T-cell (primary cell): ENCODE data around the gene CTNNBL1. TPM values are rescaled to one million over a fixed set of nuclear protein-coding genes. Genes with fewer than 3 reads are reported as not detected.
"Not testable (repeated sequence)": the region's sequence is repeated elsewhere in the genome, so short reads cannot be mapped to it uniquely, and the experiment has no call there.

Experiments used
- ATAC-seq, 4 experiments: fragments of 200-7000 bp in 3 of 4; fragments of 150-1000 bp in 1 of 4; cut with Tn5 transposase; replicated peaks in 1 of 4; 1 replicate in 3 of 4; 2 replicates in 1 of 4; pipeline ENCODE4 v1.10.0; 2021; ENCODE audit warnings: moderate library complexity in 3 of 4, mild to moderate bottlenecking in 2 of 4, moderate number of reproducible peaks in 1 of 4
- CTCF ChIA-PET, 2 donors: fragments of 300-600 bp; sonication (Branson Sonifier 250); formaldehyde crosslinking; loops; one replicate each; lab custom pipeline; 2022; ENCODE audit warnings: antibody characterized with exemption in 2 of 2; lab: Charles Lee
- POLR2A ChIA-PET, 2 donors: fragments of 300-600 bp; sonication (Branson Sonifier 250); formaldehyde crosslinking; loops; one replicate each; lab custom pipeline; 2022; ENCODE audit warnings: antibody characterized with exemption in 2 of 2; lab: Charles Lee
- DNase-seq, 35 experiments: peaks; one replicate each; pipeline versions ENCODE4 v3.0.0 to v3.0.0-alpha.2; 2013 to 2023
- H3K27ac ChIP-seq: one replicate; pipeline ENCODE4 v1.5.1; 2013; ENCODE audit warnings: low read length
- H3K27me3 ChIP-seq, 2 experiments: replicated peaks in 1 of 2; 1 replicate in 1 of 2; 2 replicates in 1 of 2; pipeline versions ENCODE4 v1.6.1 to v1.7.0; 2013; ENCODE audit warnings: low read length in 1 of 2, mixed read lengths in 1 of 2; ENCODE audit not compliant: control insufficient read depth in 2 of 2, insufficient read depth in 2 of 2; ENCODE audit errors: extremely low read depth in 1 of 2
- H3K36me3 ChIP-seq, 2 donors: 1 replicate in 1 of 2; 2 replicates in 1 of 2; pipeline versions ENCODE4 v1.6.1 to v1.7.0; 2013; ENCODE audit warnings: low read length in 1 of 2; ENCODE audit not compliant: control insufficient read depth in 2 of 2, insufficient read depth in 1 of 2; ENCODE audit errors: extremely low read depth in 1 of 2
- H3K4me1 ChIP-seq, 2 experiments: 1 replicate in 1 of 2; 2 replicates in 1 of 2; pipeline versions ENCODE4 v1.6.1 to v1.7.0; 2013; ENCODE audit warnings: low read length in 2 of 2, mixed read lengths in 1 of 2; ENCODE audit not compliant: insufficient read depth in 2 of 2, control insufficient read depth in 1 of 2; ENCODE audit errors: extremely low read depth in 1 of 2
- H3K4me3 ChIP-seq, 2 donors: 1 replicate in 1 of 2; 2 replicates in 1 of 2; pipeline versions ENCODE4 v1.5.1 to v1.7.0; 2013; ENCODE audit warnings: mild to moderate bottlenecking in 2 of 2, low read length in 1 of 2, moderate library complexity in 1 of 2; ENCODE audit not compliant: control insufficient read depth in 1 of 2; ENCODE audit errors: extremely low read depth in 1 of 2
- H3K9me3 ChIP-seq: 2 replicates; pipeline ENCODE4 v1.7.0; 2013
- H3K27ac Mint-ChIP-seq, 2 donors: one replicate each; pipeline ENCODE4 v1.8.0; 2020 to 2021; ENCODE audit warnings: mild to moderate bottlenecking in 2 of 2, mixed read lengths in 2 of 2
- H3K27me3 Mint-ChIP-seq, 2 donors: one replicate each; pipeline ENCODE4 v1.8.0; 2021 to 2022; ENCODE audit warnings: mixed read lengths in 2 of 2
- H3K36me3 Mint-ChIP-seq: one replicate; pipeline ENCODE4 v1.8.0; 2021; ENCODE audit warnings: mixed read lengths
- H3K4me1 Mint-ChIP-seq, 3 donors: one replicate each; pipeline ENCODE4 v1.8.0; 2020 to 2022; ENCODE audit warnings: mixed read lengths in 3 of 3, mild to moderate bottlenecking in 1 of 3
- H3K4me3 Mint-ChIP-seq, 3 donors: one replicate each; pipeline ENCODE4 v1.8.0; 2020 to 2022; ENCODE audit warnings: mild to moderate bottlenecking in 3 of 3, mixed read lengths in 3 of 3, moderate library complexity in 3 of 3
- H3K9me3 Mint-ChIP-seq, 3 donors: one replicate each; pipeline ENCODE4 v1.8.0; 2020 to 2022; ENCODE audit warnings: mixed read lengths in 3 of 3
- WGBS: methylation state at CpG from one replicate; pipeline ENCODE4 v1.1.5; 2013; ENCODE audit warnings: missing lambda C conversion rate; ENCODE audit not compliant: insufficient coverage; 5-methylcytosine and 5-hydroxymethylcytosine counted together
- total RNA-seq, 35 experiments: library from RNA in 6 of 35; stranded (reverse) in 6 of 35; fragments of 120-200 nt in 1 of 35; gene quantifications; one replicate each; pipeline versions ENCODE4 v1.2.1 to v1.2.4 and lab custom pipeline; 2013 to 2026

CTNNBL1 gene
- total RNA-seq, 5 donors from 2014 or later (not counting 1 experiment from before 2014, with no cell fraction given): 44.6 to 52.4 (median 49.4) TPM

DNA sequence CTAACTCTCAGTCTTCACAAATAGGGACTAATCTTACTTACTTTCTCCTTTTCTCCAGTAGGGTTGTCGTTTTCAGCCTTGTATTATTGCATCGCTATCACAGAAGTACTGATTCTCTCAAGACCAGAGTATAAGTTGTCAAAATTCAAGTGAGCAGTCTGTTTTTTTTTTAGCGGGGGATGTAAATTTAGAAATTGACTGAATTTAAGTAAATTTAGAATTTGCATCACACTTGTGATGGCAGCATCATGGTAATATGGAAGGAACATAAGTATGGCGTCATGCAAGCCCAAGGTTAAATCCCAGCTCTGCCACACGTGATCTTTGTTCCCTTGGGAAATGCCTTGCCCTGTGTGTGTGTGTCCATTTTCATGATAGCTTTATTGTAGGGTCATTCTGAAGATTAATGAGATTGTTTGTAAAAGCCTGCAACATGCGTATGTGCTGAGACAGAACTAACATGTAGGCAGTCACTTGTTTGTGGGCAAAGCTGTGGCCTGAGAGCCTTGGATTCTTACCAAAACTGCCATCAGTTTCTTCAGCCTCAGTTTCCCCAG is 156.3 kb downstream of the CTNNBL1 start:
- Mint-ChIP-seq H3K27ac (no peak overlapping the region), H3K27me3 (no peaks in the 10 kb centered on the region), H3K36me3 (peaks cover 76% of the 10 kb centered on the region), H3K9me3 (no peaks in the 10 kb centered on the region), H3K4me1 (no peaks in the 10 kb centered on the region), H3K4me3 (no peak overlapping the region)
- no peaks in the 10 kb centered on the region for H3K4me1 ChIP-seq
- ChIA-PET POLR2A (no interaction called here), CTCF (no interaction called here)
- H3K27me3 ChIP-seq: no peaks in the 10 kb centered on the region
- DNase-seq (no peak), ATAC-seq (no peak)
- H3K27ac ChIP-seq: no peak overlapping the region
- H3K4me3 ChIP-seq: no peak overlapping the region
- H3K9me3 ChIP-seq: no peaks in the 10 kb centered on the region
- WGBS: 98% methylated on average over 6 of the region's 6 CpGs
- H3K36me3 ChIP-seq: peaks cover 3 to 46% of the 10 kb centered on the region in 2 donors

DNA sequence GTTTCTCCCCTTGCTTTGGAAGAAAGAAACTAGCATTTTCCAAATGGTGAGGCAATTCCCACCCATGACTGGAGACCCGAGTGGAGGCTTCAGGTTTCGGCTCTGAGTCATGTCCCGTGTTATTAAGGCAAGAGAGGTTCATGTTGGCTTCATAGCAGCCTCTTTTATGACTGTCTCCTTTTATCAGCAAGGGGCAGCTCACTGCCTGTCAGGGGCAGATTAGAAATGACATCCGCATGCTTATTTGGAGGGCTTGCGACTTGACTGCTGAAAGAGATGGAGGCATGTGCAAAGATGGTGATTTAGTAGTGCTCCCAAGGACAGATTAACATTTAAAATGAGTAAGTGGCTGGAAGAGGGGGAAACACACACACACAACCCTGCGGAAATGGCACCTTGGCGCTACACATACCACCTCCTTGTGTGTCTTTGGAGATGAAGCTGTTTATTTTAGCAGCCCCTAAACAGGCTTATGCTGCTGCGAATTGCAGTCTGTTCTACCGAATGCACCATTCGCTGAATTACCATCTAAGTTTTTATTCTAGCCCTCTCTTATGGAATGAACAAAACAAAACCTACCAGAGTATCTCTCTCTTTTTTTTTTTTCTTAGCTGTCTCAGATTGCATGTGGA is 157.0 kb downstream of the CTNNBL1 start:
- Mint-ChIP-seq H3K27ac (no peak overlapping the region), H3K4me3 (no peak overlapping the region), H3K27me3 (no peaks in the 10 kb centered on the region), H3K36me3 (peaks cover 79% of the 10 kb centered on the region), H3K4me1 (no peaks in the 10 kb centered on the region), H3K9me3 (no peaks in the 10 kb centered on the region)
- Histone ChIP-seq H3K4me3 (no peak overlapping the region), H3K4me1 (no peaks in the 10 kb centered on the region), H3K9me3 (no peaks in the 10 kb centered on the region), H3K36me3 (peaks cover 2 to 46% of the 10 kb centered on the region in 2 donors), H3K27ac (no peak overlapping the region), H3K27me3 (no peaks in the 10 kb centered on the region)
- ChIA-PET POLR2A (no interaction called here), CTCF (no interaction called here)
- ATAC-seq (no peak), DNase-seq (no peak)
- WGBS: 92% methylated on average over 2 of the region's 10 CpGs

DNA sequence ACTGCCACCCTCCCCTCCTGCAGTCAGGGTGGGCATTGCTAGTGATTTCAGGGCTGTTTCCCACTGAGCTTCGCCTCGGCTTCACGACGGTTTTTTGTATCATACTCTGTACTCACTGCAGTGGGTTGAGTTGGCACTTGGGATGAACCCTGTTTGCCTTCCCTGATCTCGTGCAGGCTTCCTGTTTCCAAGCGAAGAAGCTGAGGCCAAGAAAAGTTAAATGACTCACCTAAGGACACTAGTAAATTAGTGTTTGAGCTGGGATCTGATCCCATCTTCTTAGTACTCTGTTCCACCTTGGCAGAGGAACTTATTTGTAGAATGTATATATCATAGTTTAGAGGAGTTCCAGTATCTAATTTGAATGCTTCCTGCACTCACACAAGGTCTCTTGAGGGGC is 158.8 kb downstream of the CTNNBL1 start:
- WGBS: 93% methylated on average over 5 of the region's 6 CpGs
- POLR2A ChIA-PET: no interaction called here
- peaks cover 76% of the 10 kb centered on the region for H3K36me3 Mint-ChIP-seq

DNA sequence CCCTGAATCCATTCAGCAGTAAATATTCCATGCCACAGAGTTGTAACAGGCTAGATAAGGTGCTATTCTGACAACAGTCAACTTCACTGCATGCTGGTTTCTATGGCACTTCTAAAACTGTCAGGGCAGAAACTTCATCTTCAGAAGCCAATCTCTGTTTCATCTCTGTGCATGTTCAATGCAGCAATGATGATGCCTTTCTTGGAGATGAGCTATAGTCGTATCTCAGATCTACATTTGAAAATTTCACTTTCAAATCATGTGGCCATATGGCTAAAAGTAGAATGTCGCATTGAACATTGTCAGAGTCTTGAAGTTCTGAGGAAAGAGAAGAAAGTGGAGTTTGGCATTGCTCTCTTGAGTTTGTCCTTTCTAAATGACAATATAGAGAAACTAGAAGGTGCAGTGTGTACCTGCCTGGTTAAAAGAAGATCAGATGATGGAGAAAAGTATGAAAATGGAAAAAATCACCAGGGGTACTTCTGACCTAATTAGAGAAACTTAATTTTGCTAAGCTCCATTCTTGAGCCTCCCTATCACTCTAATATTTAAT is 160.1 kb downstream of the CTNNBL1 start:
- no peaks in the 10 kb centered on the region for H3K9me3 ChIP-seq
- ATAC-seq (no peak), DNase-seq (no peak)
- no peak overlapping the region for H3K27ac ChIP-seq
- POLR2A ChIA-PET: interaction anchor here in 1 of 2 donors (0.7 kb wide), 1 partner anchor 39 kb away, joined by 3 read pairs; no protein-coding TSS in a partner anchor
- Mint-ChIP-seq H3K4me3 (no peak overlapping the region), H3K36me3 (peaks cover 75% of the 10 kb centered on the region), H3K4me1 (no peaks in the 10 kb centered on the region), H3K27ac (no peak overlapping the region), H3K9me3 (no peaks in the 10 kb centered on the region), H3K27me3 (no peaks in the 10 kb centered on the region)
- no CpG with 5 or more reads among the region's 2 CpGs for WGBS
- CTCF ChIA-PET: no interaction called here
- peaks cover 2 to 51% of the 10 kb centered on the region in 2 donors for H3K36me3 ChIP-seq
- H3K4me1 ChIP-seq: no peaks in the 10 kb centered on the region
- H3K27me3 ChIP-seq: no peaks in the 10 kb centered on the region
- H3K4me3 ChIP-seq: no peak overlapping the region

More for the DNA sequence above, 158.8 kb downstream of the CTNNBL1 start:
- Histone ChIP-seq H3K27ac (no peak overlapping the region), H3K27me3 (no peaks in the 10 kb centered on the region), H3K9me3 (no peaks in the 10 kb centered on the region), H3K4me1 (no peaks in the 10 kb centered on the region), H3K4me3 (no peak overlapping the region), H3K36me3 (peaks cover 4 to 54% of the 10 kb centered on the region in 2 donors)
- CTCF ChIA-PET: no interaction called here
- no peak for DNase-seq
- no peak for ATAC-seq
- H3K9me3 Mint-ChIP-seq: no peaks in the 10 kb centered on the region
- no peaks in the 10 kb centered on the region for H3K27me3 Mint-ChIP-seq
- H3K4me3 Mint-ChIP-seq: no peak overlapping the region
- no peaks in the 10 kb centered on the region for H3K4me1 Mint-ChIP-seq
- H3K27ac Mint-ChIP-seq: no peak overlapping the region

DNA sequence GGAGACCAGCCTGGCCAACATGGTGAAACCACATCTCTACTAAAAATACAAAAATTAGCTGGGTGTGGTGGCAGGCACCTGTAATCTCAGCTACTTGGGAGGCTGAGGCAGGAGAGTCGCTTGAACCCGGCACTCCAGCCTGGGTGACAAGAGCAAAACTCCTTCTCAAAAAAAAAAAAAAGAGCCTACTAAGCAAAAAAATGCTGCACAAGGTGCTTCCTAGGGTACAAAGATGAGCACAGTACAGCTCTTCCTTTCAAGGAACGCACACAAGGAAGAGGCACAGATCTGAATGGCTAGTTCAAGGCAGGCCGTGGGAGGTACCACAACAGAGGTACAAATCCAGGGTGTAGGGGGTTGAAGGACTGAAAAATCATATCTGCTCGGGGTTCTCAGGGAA is 162.2 kb downstream of the CTNNBL1 start:
- DNase-seq, H3K27me3 ChIP-seq, H3K27ac Mint-ChIP-seq, H3K27ac ChIP-seq, H3K4me3 ChIP-seq, H3K4me3 Mint-ChIP-seq, H3K4me1 Mint-ChIP-seq, H3K9me3 ChIP-seq, CTCF ChIA-PET, H3K4me1 ChIP-seq, H3K9me3 Mint-ChIP-seq, ATAC-seq, H3K27me3 Mint-ChIP-seq: not testable (repeated sequence)
- peaks cover 74% of the 10 kb centered on the region for H3K36me3 Mint-ChIP-seq
- peaks cover 3 to 58% of the 10 kb centered on the region in 2 donors for H3K36me3 ChIP-seq
- POLR2A ChIA-PET: interaction anchor here in 1 of 2 donors (0.7 kb wide), 1 partner anchor 53 kb away, joined by 6 read pairs; no protein-coding TSS in a partner anchor
- 92% methylated on average over 5 of the region's 5 CpGs for WGBS

DNA sequence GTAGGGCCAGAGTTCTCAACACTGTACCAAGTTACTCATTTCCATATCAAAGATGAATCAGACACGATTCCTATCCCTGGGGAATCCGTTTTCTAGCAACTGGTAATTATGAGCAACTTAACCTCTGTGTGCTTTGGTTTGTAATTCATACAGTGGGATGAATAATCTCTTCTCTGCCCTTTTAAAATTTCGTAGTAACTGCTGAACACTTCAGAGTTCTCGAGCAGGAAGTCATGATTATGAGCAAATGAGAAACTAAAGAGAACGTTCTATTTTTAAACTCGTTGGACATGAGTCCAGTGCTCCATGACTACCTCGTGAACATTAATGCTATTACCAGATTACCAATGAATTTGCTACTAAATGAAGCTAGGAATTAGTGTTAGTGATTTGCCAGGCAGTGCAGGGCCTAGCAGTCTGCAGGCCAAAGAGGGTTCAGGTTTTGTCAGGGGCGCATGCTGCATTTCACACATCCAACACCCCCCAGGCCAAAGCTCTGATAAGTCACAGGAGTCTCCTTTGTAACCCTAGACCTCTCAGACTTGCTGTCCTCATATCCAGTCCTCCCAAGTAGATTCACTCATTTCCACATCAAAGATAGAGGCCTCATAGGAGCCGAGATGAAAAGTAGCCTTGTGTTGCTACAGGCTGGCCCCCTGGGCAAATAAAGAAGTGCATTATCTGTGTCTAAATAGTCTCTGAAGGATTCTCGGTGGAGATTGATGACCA is 163.3 kb downstream of the CTNNBL1 start:
- H3K4me3 ChIP-seq: no peak overlapping the region
- peaks cover 8 to 62% of the 10 kb centered on the region in 2 donors for H3K36me3 ChIP-seq
- H3K27me3 ChIP-seq: no peaks in the 10 kb centered on the region
- Mint-ChIP-seq H3K4me3 (no peak overlapping the region), H3K27me3 (no peaks in the 10 kb centered on the region), H3K4me1 (no peaks in the 10 kb centered on the region), H3K9me3 (no peaks in the 10 kb centered on the region), H3K27ac (no peak overlapping the region), H3K36me3 (peaks cover 72% of the 10 kb centered on the region)
- no peaks in the 10 kb centered on the region for H3K4me1 ChIP-seq
- CTCF ChIA-PET: no interaction called here
- 95% methylated on average over 1 of the region's 10 CpGs for WGBS
- DNase-seq (no peak), ATAC-seq (no peak)
- POLR2A ChIA-PET: no interaction called here
- no peaks in the 10 kb centered on the region for H3K9me3 ChIP-seq
- no peak overlapping the region for H3K27ac ChIP-seq
